GM21529 (cell line): ENCODE measurements around the gene MYL6B.
A peak's percentile ranks its signal among the peaks of the same experiment; 100 is the strongest.

Source experiments
- ATAC-seq: cut with Tn5 transposase; IDR thresholded peaks from one replicate; pipeline ENCODE4 v1.9.1; 2021; ENCODE audit not compliant: unreplicated experiment

MYL6B gene

DNA sequence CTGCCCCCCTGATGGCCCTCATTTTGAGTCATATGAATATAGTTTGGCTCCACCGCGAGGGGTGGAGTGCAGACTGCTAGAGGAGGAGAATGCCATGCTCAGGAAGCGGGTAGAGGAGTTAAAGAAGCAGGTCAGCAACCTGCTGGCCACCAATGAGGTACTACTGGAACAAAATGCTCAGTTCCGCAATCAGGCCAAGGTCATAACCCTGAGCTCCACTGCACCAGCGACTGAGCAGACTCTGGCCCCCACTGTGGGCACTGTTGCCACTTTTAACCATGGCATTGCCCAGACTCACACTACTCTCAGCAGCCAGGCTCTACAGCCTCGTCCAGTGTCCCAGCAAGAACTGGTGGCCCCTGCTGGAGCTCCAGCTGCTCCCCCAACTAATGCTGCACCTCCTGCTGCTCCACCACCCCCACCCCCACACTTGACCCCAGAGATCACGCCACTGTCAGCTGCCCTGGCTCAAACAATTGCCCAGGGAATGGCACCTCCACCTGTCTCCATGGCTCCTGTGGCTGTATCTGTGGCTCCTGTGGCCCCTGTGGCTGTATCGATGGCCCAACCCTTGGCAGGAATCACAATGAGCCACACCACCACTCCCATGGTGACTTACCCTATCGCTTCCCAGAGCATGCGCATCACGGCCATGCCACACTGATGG is 31.1 kb upstream of the MYL6B start:
- ATAC-seq: no peak

DNA sequence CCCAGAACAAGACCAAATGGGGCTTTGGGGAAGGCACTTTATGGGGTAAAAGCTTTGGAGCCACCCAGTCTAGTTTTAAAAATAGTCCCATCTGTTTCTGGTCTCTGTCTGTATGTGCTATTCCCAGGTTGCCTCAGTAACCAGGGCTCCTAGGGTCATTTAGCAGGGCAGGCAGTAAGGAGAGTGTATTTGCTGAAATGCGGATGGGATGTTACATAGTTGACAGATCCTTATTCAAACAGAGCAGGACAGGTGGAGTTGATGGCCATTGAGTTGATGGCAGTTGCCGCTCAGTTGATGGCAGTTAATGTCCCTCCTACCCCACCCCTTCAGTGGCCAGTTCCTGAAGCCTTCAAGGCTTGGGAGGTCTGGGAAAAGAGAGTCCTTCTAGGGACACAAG is 29.8 kb upstream of the MYL6B start:
- ATAC-seq: no peak

DNA sequence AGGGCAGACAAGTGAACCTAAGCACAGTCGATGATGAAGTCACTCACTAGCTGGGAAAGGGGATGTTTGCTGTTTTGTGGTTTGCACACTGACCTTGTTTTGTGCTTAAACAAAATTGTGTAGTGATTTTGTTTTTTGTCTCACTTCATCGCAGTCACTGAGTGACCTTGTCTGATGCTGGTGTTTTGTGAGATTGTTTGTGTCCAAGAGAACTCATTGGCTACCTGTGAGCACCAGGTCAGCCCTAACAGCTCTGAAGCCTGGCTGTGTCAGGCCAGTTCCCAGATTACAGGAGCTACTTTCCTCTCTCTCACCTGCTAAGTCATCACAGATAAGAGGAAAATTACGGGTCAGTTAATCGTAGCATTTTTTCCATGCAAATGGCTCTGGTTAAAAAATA is 28.3 kb upstream of the MYL6B start:
- ATAC-seq: no peak

DNA sequence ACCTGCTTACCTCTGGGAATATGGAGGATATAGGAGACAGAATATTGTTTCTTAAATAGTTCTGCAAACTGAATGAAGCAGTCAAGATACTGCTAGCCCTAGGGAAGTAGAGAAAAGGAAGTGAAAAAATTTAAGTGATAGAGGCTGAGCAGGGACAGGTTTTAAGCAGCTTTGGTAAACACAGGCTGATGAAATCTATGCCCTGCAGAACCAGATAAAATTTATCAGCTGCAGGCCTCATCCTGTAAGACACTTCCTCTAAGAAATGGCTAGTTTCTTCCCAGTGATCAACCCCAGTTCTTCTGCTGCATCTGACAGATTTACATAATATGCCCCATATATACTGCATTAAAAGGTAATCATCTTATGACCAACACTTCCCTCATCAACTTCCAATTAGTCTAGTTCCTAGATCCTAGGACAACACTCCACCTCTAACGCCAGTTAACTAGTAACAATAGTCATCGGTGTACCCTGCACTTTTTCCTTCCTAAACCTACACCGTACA is 25.6 kb upstream of the MYL6B start:
- no peak for ATAC-seq

DNA sequence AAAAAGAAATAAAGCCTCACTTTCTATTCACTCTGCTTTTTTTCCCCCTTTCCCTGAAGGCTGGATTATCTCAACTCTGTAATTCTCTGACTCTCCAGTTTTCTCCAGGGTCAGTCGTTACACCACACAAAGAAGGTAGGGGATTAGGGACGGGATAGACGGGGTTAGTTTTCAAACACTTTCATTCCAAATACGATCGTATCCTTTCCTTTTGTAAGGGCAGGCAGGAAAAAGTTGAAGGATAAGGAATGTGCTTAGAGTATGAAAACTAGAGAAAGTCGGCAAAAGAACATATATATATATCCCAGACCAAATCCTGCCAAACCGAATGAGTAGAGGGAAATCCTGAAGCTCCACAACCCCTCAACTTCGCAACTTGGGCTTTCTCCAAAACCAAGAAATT is 24.9 kb upstream of the MYL6B start:
- ATAC-seq: no peak

DNA sequence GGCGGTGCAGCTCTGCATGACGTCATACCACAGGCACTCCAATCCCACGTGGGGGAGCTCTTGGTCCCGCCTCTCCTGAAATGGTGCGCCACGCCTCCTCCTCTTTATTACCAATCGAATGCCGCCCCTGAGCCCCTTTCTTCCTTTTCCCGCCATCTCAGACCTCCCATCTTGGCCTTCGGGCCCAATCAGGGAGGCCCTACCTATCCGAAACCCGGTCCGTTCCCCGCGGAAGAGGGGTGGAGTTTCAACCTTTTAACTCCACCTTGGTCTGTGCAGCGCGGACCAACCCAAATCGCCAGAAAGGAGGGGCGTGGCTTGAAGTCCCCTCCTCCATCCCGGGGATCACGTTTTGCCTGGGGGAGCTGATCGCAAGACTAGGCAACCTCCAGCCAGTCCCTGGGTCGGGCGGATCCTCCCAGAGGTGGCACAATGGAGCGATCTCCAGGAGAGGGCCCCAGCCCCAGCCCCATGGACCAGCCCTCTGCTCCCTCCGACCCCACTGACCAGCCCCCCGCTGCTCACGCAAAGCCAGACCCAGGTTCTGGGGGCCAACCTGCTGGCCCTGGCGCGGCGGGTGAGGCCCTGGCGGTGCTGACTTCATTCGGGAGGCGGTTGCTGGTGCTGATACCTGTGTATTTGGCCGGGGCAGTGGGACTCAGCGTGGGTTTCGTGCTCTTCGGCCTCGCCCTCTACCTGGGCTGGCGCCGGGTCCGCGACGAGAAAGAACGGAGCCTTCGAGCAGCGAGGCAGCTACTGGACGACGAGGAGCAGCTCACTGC is 24.3 kb upstream of the MYL6B start, which contains the start of gene ESYT1:
Gene ESYT1, plus strand, starts transcription at position 380 of the 782 bp plus-strand sequence. Its CDS starts 53 bp downstream, at position 433.
- peak; percentile 88 for ATAC-seq

DNA sequence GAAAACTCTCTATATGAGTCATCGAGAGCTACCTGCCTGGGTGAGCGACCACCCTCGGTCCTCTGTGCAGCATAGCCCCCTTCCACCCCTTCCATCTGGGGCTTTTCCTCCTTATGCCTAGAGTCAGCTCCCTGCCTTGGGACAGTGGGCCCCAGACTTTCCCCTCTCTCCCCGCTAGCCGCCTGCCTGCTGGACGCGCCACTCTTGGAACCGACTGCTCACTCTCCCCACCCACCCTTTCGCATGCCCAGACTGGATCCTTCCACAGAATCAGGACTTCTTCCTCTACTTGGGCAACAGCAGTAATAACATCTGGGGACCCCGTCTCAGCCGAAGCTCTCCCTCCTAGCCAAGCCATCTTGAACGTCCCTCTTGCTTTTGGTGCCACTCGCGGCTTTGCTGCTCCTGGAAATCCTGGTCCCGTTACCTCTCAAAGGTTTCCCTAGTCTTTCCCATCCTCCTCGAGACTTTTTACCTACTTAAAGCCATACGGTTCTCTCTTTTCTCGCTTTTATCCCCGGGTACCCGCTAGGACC is 23.6 kb upstream of the MYL6B start:
- ATAC-seq: no peak

DNA sequence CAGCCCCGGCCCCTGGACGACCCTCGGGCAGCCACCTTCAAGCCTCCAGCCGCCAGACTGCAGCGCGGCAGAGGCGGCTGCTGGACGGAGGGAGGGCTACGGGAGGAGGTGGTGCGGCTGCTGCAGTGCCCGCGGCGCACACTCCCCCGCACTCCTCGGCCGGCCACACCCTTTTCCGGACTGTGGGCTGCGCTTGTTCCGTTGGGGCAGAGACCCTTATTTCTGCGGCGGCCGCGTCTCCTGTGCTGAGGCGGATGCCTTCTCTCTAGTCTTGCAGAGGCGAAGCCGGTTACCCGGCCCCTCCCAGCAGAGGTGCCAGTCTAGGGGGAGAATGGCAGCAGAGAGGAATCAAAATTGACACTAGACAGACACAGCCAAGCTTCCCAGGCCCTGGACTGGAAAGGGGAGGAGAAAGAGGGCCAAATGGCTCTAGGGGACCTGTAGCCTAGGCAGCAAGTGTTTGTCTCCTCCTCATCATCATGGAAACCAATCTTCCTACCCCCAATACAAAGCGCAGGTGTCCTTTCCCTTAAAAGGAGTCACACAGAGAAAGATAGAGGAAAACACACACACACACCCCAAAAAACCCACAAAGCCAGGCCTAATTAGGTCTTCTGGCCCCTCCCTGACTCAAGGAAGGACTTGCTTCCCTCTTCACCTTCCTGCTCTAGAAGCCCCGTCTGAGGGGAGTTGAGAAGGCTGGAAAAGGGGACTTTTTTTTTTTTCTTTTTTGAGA is 23.0 kb upstream of the MYL6B start:
- peak; percentile 31 for ATAC-seq

DNA sequence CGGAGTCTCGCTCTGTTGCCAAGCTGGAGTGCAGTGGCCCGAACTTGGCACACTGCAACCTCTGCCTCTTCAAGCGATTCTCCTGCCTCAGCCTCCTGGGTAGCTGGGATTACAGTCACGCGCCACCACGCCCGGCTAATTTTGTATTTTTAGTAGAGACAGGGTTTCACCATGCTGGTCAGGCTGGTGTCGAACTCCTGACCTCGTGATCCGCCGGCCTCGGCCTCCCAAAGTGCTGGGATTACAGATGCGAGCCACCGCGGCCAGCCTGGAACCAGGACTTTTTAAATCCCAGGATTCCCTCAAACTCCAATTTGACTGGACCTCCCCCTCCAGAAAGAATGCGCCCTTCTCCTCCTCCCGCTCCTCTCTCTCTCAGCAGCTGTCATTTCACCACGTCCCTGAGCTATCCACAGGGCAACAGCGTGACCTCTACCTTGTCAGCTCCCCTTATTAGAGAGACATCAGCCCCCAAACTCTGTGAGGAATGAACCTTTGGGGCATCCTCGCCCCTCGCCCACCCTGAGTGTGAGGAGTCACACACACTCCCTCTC is 22.4 kb upstream of the MYL6B start:
- ATAC-seq: no peak

DNA sequence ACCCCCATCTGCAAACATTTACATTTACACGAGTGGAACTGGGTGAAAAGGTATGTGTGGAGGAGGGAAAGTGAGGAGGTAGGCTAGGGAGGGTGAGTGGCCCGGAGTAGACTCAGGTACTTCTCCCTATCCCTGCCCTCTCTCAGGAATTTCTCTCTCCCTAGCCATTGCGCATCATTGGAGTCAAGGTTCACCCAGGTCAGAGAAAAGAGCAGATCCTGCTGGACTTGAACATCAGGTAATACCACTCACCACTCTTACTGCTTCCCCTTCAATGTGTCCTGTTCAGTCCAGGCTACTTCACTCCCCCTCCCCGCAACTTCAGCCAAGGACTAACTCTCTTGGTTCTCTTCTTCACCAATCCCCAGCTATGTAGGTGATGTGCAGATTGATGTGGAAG is 21.5 kb upstream of the MYL6B start:
- no peak for ATAC-seq

DNA sequence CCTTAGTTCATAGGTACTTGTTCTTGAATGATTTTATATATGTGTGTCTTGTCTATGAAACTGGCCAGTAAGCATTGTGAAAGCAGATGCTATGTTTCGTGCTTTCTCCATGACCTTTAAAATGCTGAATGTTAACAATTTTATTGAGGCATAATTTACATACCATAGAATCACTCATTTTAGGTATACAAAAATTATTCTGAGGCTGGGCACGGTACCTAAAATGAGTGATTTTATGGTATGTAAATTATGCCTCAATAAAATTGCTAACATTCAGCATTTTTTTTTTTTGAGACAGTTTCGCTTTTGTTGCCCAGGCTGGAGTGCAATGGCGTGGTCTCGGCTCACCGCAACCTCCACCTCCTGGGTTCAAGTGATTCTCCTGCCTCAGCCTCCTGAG is 17.5 kb upstream of the MYL6B start:
- ATAC-seq: no peak

DNA sequence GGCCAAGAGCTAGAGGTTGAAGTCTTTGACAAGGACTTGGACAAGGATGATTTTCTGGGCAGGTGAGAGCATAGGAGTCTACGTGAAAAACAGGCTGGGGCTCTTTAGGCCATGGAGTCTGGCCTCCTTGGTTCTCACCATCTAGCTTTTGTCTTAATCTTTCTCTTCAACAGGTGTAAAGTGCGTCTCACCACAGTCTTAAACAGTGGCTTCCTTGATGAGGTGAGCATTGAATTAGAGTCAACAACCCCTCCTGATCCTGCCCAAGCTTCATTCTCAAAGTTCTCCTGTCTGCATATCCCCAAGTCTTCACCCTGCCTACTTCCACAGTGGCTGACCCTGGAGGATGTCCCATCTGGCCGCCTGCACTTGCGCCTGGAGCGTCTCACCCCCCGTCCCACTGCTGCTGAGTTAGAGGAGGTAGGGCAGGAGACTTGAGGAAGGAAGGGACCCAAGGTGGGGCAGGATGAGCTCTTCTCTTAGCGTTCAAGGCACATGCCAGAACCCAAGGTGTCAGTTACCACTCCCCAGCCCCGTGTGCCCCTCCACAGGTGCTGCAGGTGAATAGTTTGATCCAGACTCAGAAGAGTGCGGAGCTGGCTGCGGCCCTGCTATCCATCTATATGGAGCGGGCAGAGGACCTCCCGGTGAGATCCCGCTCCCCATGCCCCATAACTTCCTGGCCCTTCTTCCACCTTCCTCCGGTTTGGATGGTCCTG is 14.4 kb upstream of the MYL6B start:
- ATAC-seq: no peak

DNA sequence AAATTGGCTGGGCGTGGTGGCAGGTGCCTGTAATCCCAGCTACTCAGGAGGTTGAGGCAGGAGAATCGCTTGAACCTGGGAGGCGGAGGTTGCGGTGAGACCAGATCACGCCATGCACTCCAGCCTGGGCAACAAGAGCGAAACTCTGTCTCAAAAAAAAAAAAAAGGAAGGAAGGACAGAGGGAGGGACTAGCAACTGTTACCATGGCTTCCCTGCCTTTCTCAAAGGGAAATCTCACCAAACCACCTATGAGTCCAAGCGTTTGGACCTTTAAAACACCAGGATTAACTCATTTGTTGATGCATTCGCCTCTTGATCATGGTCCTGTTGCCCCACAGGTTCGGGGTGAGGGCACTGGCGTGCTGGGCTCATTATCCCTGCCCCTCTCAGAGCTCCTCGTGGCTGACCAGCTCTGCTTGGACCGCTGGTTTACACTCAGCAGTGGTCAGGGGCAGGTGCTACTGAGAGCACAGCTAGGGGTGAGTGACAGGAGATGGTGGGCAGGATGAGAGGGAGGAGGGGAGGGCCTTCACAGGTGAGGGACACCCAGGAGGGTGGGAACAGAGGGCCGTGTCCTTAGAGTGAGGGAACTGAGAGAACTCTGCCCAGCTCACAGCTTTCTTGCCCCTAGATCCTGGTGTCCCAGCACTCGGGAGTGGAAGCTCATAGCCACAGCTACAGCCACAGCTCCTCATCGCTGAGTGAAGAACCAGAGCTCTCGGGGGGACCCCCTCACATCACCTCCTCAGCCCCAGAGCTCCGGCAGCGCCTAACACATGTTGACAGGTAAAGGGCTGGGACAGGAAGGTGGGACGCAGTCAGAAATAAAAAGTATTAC is 10.2 kb upstream of the MYL6B start:
- no peak for ATAC-seq

DNA sequence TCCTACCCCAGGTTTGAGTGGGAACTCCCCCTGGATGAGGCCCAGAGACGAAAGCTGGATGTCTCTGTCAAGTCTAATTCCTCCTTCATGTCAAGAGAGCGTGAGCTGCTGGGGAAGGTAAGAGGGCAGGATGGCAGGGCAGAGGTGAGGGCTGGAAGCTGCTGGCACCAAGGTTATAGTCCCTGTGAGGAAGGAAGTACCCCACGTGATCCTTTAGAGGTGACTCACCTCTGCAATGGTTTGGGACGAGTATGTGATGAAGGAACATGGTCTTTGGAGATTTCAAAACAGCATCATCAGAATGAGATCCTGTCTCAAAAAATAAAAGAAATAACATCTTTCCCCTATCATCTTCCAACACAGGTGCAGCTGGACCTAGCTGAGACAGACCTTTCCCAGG is 9.2 kb upstream of the MYL6B start:
- no peak for ATAC-seq

DNA sequence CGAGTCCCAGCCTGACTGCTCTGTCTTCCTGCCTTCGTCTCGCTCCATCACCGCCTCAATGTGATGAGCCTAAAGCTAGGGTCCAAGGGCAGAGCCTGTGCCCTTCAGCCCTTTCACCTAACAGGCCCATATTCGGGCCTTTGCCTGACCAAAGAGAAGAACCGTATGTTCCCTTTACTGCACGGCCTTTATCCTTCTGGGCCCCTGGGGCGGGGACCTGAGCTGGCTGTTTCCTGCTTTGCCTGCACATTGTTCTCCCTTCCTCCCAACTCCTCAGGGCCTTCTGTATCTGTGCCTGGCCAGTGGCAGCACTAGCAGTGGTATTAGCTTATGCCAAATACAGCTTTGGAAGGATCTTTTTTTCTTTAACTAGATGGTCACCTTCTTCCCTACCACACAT is 8.5 kb upstream of the MYL6B start:
- ATAC-seq: no peak

DNA sequence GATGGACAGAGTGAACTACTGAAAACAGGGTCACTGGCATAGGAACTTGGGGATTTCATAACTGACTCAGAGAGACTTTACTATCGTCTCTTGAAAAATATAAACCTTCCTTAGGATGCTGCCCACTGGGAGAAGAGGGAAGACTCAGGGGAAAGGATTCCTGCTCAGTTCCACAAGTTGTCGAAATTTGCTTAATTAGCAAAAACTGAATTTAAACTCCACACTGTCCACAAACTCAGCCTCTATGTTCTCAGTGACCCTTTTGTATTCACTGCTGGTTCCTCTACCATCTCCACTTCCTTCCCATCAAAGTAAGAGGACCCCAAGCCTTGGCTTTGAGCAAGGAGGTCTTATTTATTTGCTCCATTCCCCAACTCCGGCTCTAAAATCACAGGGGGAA is 7.2 kb upstream of the MYL6B start:
- no peak for ATAC-seq

DNA sequence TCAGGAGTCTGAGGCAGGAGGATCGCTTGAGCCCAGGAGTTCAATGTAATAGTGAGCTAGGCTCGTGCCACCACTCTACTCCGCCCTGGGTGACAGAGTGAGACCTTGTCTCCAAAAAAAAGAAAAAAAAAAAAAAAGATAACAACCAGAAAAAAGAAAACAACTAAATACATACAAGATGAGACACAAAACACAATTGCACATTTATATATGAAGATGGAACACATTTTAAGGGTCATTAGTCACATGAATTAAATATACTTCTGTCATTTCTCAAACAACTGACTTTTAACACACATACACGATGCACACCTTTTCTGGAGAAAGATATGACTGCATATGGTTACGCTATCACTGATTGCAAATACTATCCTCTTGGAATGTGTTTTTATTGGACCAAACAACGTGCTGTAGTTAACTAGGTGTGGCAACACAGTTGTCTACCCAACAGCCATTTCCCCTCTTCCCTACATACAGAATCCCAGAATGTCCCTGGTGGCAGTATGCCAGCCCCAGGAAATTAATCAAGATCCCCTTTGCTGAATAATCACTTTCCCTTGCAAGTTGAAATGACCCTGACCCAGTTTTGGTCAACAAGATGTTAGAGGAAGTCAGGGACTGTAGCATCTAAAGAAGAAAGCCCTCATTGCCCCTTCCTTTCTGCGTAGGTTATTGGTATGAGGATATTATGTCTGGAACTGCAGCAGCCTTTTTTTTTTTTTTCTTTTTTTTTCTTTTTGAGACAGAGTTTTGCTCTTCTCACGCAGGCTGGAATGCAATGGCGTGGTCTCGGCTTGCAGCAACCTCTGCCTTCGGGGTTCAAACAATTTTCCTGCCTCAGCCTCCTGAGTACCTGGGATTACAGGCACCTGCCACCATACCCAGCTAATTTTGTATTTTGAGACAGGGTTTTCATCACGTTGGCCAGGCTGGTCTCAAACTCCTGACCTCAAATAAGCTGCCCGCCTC is 5.6 kb upstream of the MYL6B start:
- ATAC-seq: no peak

DNA sequence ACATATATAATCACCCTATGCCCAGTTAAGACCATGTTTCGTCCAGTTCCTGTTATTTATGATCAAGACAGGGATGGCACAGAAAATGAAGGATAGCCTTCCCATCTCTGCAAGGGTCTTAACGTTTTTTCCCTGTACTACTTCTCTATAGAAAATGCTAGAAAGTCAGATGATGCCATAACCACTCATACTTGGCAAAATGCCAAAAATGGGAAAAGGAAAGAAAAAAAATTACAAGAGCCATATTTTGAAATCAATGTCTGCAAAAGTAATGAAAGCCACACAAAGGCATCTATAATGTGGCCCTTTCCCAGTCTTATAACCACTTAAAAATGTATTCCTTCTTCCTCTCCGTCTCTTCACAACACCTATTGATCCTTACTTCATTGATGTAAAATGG is 1.8 kb upstream of the MYL6B start:
- ATAC-seq: no peak
